Heart left ventricle (tissue), 16 donors: Measurements from ENCODE around the gene PTPRN2. TPM values are rescaled to one million over a fixed set of nuclear protein-coding genes. Genes with fewer than 3 reads are reported as not detected.

Source experiments
- ATAC-seq, 4 donors: fragments of 200-7000 bp; cut with Tn5 transposase; one replicate each; pipeline ENCODE4 v1.9.1; 2020 to 2022; ENCODE audit warnings: moderate library complexity in 4 of 4, mild to moderate bottlenecking in 3 of 4, moderate number of reproducible peaks in 1 of 4
- DNase-seq, 5 donors: peaks; one replicate each; pipeline ENCODE4 v3.0.0-alpha.2; 2020
- H3K27ac ChIP-seq, 12 donors: fragments of 200-600 bp; sonication (generic) in 4 of 12; one replicate each; pipeline versions ENCODE4 v1.5.0 to v1.8.0; 2016 to 2022; ENCODE audit warnings: mild to moderate bottlenecking in 2 of 12
- H3K27me3 ChIP-seq, 9 donors: fragments of 200-600 bp; sonication (generic) in 2 of 9; one replicate each; pipeline versions ENCODE4 v1.5.1 to v1.8.0; 2016 to 2022; ENCODE audit warnings: mild to moderate bottlenecking in 3 of 9
- H3K36me3 ChIP-seq, 9 donors: fragments of 200-600 bp; sonication (generic) in 2 of 9; one replicate each; pipeline versions ENCODE4 v1.5.0 to v1.8.0; 2018 to 2022; ENCODE audit warnings: mild to moderate bottlenecking in 2 of 9
- H3K4me1 ChIP-seq, 12 donors: fragments of 200-600 bp; sonication (generic) in 4 of 12; one replicate each; pipeline versions ENCODE4 v1.5.0 to v1.8.0; 2016 to 2022; ENCODE audit warnings: mild to moderate bottlenecking in 3 of 12
- H3K4me3 ChIP-seq, 12 donors: fragments of 200-600 bp; sonication (generic) in 4 of 12; one replicate each; pipeline versions ENCODE4 v1.5.0 to v1.8.0; 2017 to 2022; ENCODE audit warnings: mild to moderate bottlenecking in 9 of 12, moderate library complexity in 4 of 12
- H3K9me3 ChIP-seq, 12 donors: fragments of 200-600 bp; sonication (generic) in 4 of 12; one replicate each; pipeline versions ENCODE4 v1.5.0 to v1.8.0; 2016 to 2022; ENCODE audit warnings: mild to moderate bottlenecking in 1 of 12
- POLR2A ChIP-seq, 2 donors: fragments of 450-650 bp; IDR thresholded peaks; one replicate each; pipeline ENCODE4 v1.6.1; 2017; ENCODE audit warnings: antibody characterized with exemption in 2 of 2, mild to moderate bottlenecking in 2 of 2, moderate library complexity in 2 of 2
- WGBS, 4 donors: extraction: QIAGEN DNeasy Blood & Tissue Kit in 2 of 4; methylation state at CpG; one replicate each; pipeline versions ENCODE4 v1.1.5 to v1.1.7; 2013 to 2018; 5-methylcytosine and 5-hydroxymethylcytosine counted together
- intact Hi-C, 10 donors: fragments of 100-400 bp; cut with DNase I; formaldehyde crosslinking; loops; one replicate each; pipeline versions ENCODE4 v1.11.1 to v1.14.2; 2022
- polyA plus RNA-seq, 2 donors: library from polyadenylated mRNA; stranded (reverse); fragments of 200-250 nt; gene quantifications; one replicate each; pipeline ENCODE4 v1.2.3, GENCODE V29; 2013
- total RNA-seq, 9 donors: library from RNA; depleted of rRNA in 2 of 9; stranded (reverse); fragments of >200 nt in 2 of 9; fragmentation: NEBNext Ultra II Directional in 3 of 9; extraction: Animal tissue kit (Norgen Biotek cat#: 25700) in 3 of 9; gene quantifications; one replicate each; pipeline versions ENCODE4 v1.1.0 to v1.2.4, GENCODE V29; 2016 to 2023
- TF ChIP-seq, protein P1 (sequence below), 12 donors: fragments of 200-600 bp; sonication (generic) in 4 of 12; IDR thresholded peaks; one replicate each; pipeline versions ENCODE4 v1.5.0 to v1.8.0; 2018 to 2022; ENCODE audit warnings: antibody characterized with exemption in 12 of 12, mild to moderate bottlenecking in 5 of 12
- donor health status: ischemic (EF 13 %, LVEDD 7.1; RV severe dilation, severe dysfunction).
- donor health status: healthy with polysubstance abuse.
- donor health status: DM: no; HTN: yes; CAD: no.
- donor health status: DM: no; HTN: no; CAD: no.
- donor health status: ischemic (EF 25% LVEDD 6.9; RV normal size, moderate dysfunction).
- donor health status: ischemic (EF 25% LVEDD 5.7; RV mildly dilated, moderate dysfunction).
- donor health status: healthy.
- donor health status: DM: yes; HTN: yes; CAD: no.
- donor health status: ischemic (EF 35%, LVEDD 5.7; RV mildly dilated, moderate dysfunction).
- donor health status: nonischemic (EF 11% LVEDD 7.7; RV severe dilation, severe dysfunction).
- donor health status: DM: yes; HTN: yes; CAD: no.
- donor health status: PGD.
- donor health status: ischemic (EF 29% LVEDD 5.4; RV normal size, mild dysfunction).
- donor health status: nonischemic (EF 23%, LVEDD 6.1; RV moderate dilation, normal function).

The PTPRN2 gene
- total and polyA plus RNA-seq, 11 donors, result 0.61 to 2.3 (median 1.3) TPM

DNA sequence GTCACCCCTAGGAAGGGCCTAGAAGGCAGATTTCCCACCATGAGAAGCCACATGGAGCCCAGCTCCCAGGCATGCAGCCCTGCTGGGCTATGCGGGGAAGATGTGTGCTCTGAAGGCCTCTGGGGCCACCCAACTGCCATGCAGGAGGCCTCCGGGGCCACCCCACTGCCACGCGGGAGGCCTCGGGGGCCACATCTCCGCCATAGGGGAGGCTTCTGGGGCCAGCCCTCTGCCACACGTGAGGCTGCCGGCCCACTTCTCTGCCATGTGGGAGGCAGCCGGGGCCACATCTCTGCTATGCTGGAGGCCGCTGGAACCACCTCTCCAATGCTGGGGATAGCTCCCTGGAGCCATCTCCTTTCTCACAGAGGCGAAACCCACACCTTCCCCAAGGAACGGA, 799.0 kb downstream of the PTPRN2 start:
- Histone ChIP-seq H3K4me3 (no peak overlapping the region), H3K9me3 (no peaks in the 10 kb centered on the region), H3K27ac (no peak overlapping the region), H3K4me1 (no peaks in the 10 kb centered on the region), H3K27me3 (peaks cover 0 to 8% (median 0%) of the 10 kb centered on the region in 9 donors), H3K36me3 (no peaks in the 10 kb centered on the region)
- no peak for DNase-seq
- 90 to 97% (median 93%) methylated on average over 10 to 12 of the region's 12 CpGs for WGBS, 4 donors
- TF ChIP-seq, protein P1, sequence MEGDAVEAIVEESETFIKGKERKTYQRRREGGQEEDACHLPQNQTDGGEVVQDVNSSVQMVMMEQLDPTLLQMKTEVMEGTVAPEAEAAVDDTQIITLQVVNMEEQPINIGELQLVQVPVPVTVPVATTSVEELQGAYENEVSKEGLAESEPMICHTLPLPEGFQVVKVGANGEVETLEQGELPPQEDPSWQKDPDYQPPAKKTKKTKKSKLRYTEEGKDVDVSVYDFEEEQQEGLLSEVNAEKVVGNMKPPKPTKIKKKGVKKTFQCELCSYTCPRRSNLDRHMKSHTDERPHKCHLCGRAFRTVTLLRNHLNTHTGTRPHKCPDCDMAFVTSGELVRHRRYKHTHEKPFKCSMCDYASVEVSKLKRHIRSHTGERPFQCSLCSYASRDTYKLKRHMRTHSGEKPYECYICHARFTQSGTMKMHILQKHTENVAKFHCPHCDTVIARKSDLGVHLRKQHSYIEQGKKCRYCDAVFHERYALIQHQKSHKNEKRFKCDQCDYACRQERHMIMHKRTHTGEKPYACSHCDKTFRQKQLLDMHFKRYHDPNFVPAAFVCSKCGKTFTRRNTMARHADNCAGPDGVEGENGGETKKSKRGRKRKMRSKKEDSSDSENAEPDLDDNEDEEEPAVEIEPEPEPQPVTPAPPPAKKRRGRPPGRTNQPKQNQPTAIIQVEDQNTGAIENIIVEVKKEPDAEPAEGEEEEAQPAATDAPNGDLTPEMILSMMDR (IDR thresholded peaks at IDR 0.05), result no peak
- no peak for TF ChIP-seq POLR2A (IDR thresholded peaks at IDR 0.05)
- no peak for ATAC-seq
- intact Hi-C loops, result no loop called here

DNA sequence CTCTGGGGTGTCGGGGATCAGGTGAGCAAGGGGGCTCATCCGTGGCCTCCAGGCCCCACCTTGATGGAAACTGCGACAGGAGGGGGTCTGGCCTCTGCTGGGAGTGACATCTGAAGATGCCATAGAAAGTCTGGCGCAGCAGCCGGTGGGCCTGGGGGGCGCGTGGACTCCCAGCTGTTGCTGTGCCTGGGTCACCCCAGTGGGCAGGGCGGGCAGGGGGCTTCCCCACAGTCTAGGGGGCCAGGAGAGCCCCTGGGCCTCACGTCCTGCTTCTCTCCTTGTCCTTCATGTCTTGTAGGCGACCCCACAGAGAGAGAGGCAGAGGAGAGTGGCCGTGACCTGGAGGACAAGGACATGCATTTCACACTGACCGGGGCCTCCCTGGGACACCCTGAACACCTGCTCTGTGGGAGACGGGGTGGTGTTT, 800.3 kb downstream of the PTPRN2 start:
- no peak overlapping the region for H3K27ac ChIP-seq
- H3K9me3 ChIP-seq, result no peaks in the 10 kb centered on the region
- TF ChIP-seq POLR2A (IDR thresholded peaks at IDR 0.05), result no peak
- TF ChIP-seq, protein P1 (IDR thresholded peaks at IDR 0.05), result no peak
- peaks cover 0 to 8% (median 0%) of the 10 kb centered on the region in 9 donors for H3K27me3 ChIP-seq
- no peak for DNase-seq
- no peaks in the 10 kb centered on the region for H3K4me1 ChIP-seq
- 80 to 100% (median 85%) methylated on average over 1 to 13 of the region's 13 CpGs for WGBS, 4 donors
- intact Hi-C loops, result no loop called here
- no peak for ATAC-seq
- no peak overlapping the region for H3K4me3 ChIP-seq
- H3K36me3 ChIP-seq, result no peaks in the 10 kb centered on the region

GRCh38 chr7:157786375-157787274, 801.0 kb downstream of the PTPRN2 start:
- Histone ChIP-seq H3K4me1 (no peaks in the 10 kb centered on the region), H3K4me3 (no peak overlapping the region), H3K36me3 (no peaks in the 10 kb centered on the region), H3K27ac (no peak overlapping the region), H3K27me3 (peaks cover 0 to 14% (median 0%) of the 10 kb centered on the region in 9 donors), H3K9me3 (no peaks in the 10 kb centered on the region)
- ATAC-seq (no peak), DNase-seq (no peak)
- 91 to 94% (median 92%) methylated on average over 27 to 38 of the region's 47 CpGs for WGBS, 4 donors
- no peak for TF ChIP-seq POLR2A (IDR thresholded peaks at IDR 0.05)
- TF ChIP-seq, protein P1 (IDR thresholded peaks at IDR 0.05), result no peak
- intact Hi-C loops, result no loop called here

DNA sequence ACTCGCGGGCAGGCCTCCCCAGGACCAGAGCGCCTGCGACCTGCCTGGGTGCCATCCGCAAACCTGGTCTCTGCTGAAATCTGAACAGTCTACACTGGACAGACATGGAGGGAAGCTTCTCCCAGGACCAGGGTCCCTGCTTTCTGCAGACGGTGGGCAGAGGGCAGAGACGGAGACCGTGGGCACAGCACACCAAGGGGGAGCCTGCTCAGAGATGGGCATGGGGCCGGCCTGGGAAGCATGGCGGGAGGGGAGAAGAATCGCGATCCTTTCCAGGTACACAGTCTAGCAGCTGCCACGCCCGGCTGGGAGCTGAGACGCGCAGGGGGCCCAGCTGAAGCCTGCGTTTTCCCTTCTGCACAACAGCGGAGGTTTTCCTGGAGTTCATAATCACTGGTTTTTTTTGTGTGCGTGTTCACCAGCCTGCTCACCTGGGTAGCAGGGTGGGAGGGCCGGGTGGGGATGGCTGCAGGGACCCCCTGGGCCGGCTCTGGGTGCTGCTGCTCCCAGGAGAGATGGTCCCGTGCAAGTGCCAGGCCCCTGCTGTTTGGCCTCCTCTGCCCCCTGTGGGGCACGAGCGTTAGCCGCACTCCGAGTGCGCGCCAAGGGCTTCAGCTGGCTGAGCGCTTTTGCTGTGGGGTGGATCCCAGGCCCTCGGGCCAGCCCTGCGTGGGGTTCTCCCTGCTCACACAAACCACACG, 802.0 kb downstream of the PTPRN2 start:
- no peaks in the 10 kb centered on the region for H3K4me1 ChIP-seq
- DNase-seq, result no peak

More for the DNA sequence above, 802.0 kb downstream of the PTPRN2 start:
- Histone ChIP-seq H3K27me3 (peaks cover 0 to 20% (median 0%) of the 10 kb centered on the region in 9 donors), H3K27ac (no peak overlapping the region), H3K9me3 (no peaks in the 10 kb centered on the region), H3K4me3 (no peak overlapping the region), H3K36me3 (no peaks in the 10 kb centered on the region)
- no peak for ATAC-seq
- TF ChIP-seq POLR2A (IDR thresholded peaks at IDR 0.05), result no peak
- TF ChIP-seq, protein P1 (IDR thresholded peaks at IDR 0.05), result no peak
- intact Hi-C loops, result no loop called here
- 84 to 88% (median 86%) methylated on average over 25 to 32 of the region's 32 CpGs for WGBS, 4 donors
